ENCODE measurements around the gene TRIO. TPM values are rescaled to one million over a fixed set of nuclear protein-coding genes. Genes with fewer than 3 reads are reported as not detected.
A peak's percentile ranks its signal among the peaks of the same experiment; 100 is the strongest.

Gene TRIO
- polyA plus RNA-seq, 10 donors = 151 to 228 (median 197) TPM

DNA sequence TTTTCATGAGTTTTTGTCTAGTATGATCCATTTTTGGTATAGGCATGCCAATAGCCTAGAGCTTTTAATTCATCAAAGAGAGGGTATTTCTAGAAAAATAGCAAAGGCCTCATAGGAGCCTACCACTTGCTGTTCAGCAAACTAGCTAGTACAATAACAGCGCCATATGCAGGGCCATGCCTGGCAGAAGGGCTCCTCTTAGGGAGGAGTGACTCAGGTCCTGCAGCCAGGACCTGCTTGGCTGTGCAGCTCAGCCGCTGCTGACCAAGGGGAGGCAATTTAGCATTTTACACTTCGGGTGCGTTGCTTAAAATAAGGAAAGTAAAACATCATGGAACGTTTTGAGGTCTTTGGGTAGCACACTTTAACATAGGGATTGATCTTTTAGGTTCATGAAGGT is 100.6 kb downstream of the TRIO start:
- DNase-seq = no peak

DNA sequence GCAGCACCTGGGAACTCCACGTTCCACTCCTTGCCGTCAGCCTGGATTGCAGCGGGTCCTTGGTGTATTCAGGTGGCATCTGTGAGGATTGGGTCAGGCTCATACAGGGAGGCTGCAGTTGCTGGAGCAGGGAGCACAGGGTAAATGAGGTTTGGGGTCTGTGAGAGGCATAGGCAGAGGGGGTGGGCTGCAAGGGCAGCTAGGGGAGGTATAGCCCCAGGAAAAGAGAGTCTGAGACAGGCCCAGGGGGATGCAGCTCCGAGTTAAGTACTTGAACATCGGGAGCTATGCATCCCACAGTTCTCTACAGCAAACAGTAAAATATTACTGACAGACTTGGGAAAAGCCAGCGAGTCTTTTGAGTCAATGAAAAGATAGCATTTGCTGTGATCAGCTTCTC is 101.6 kb downstream of the TRIO start:
- DNase-seq = no peak

DNA sequence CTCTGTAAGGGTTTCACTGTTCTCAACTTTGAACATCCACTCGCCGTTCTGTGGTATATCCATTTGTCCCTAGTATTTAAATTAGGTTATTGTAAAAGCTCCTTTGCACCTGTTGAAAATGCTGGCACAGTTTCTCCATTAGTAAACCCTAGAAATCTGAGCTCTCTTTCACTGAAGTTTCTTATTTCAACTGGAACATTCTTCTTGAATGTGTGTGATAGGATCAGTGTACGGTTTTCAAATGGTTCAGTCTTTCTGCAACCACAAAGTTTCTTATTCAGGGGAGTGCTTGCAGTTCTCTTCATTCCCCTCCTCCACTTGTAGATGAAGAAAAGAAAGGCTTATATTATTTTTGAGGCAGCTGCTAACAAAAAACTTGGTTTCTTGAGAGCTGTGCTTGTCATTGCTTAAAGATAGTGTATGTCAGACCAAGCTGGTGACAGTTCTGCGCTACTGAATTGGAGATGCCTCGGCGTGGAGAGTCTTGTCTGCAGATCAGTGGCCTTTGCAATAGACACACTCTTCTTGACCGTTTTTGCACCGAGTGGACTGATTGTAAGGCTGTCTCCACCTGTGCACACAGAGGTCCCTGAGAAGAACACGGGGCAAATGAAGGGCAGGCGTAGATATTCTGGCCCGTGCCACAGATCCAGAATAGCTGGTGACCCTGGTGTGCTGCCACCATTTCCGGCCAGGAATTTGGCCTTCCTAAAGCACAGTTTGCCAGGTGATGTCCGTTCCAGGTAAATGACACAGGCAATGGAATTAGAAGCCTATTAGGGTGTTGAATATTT is 102.2 kb downstream of the TRIO start:
- DNase-seq = no peak

DNA sequence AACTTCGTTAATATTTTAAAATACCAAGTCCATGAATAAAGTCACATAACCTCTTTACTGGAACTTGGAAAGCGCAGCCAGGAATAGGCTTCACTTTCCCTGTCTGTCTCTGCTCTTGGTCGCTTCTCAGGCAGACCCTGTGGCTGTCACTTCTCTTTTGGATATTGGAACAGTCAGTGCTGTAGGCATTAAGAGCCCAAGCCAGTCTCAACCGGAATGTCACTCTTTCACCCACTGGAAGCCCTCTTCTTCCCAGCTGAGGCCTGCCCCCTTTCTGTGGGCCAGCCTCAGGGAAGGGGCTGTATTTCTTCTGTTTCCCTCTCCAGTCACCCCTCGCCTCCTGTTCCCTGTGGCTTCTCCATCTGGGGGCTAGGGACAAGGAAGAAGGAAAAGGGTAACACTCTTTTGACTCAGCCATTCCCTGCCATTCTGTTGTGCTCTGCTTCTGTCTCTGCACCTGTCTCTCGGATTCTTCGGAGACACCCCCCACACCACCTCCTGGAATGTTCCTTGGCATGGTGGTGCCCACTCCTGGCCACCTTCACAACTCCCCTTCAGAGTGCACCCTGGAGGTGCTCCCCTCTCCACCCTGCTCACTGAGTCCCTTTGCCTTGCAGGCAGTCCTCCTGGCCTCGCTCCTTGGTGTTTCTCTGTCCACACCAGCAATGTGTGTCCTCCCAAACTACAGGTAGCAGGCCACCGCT is 103.4 kb downstream of the TRIO start:
- DNase-seq = no peak

DNA sequence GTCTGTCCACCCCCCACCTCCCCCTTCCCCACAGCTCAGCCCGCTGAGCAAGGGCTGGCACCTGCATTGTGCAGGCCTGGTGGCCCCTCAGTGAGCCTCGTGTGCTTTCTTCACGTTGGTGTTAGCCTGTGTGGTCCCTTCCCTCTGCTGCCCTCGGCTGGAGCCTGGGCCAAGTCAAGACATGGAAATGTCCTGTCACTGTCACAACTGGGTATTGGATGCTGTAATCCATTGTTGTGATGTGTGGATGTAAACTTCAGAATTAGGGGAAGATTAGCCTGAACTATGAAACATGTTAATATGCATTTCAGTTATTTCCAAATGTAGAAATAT is 103.9 kb downstream of the TRIO start:
- DNase-seq = no peak

DNA sequence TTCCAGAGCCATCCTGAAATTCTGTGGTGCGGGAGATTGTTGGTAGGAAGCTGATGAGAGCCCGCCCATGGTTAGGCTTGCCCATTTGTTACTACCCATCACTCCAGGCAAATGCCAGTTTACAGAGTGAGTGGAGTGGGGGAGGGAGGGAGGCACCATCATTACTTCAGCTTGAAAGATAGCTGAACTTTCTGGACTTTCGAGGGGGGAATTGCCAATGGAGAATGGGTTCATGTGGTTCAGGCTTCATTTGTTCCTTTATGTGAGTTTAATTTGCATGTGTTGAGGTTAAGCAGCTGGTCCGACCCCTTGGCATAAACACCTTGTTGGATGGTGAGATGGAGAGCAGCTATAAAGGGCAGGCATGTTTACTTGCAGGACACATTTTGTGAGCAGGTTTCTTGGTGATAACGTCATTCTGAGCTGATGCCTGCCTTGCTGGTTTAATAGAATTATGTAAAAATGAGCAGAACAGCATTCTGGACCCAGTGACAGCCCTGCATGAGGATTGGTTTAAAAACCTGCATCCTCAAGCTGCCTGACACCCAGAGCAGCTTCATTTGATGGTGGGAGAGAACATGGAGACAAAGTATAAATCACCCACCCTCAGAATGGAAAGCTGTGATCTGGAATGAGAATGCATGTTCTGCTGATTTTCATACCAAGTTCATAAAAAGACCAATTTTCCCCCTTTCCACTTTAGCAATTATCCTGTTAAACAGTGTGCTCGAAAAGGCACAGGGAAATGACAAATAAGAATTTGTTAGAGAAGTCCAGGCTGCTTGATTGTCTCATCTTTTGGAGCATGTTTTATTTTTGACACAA is 106.3 kb downstream of the TRIO start:
- no peak for DNase-seq

DNA sequence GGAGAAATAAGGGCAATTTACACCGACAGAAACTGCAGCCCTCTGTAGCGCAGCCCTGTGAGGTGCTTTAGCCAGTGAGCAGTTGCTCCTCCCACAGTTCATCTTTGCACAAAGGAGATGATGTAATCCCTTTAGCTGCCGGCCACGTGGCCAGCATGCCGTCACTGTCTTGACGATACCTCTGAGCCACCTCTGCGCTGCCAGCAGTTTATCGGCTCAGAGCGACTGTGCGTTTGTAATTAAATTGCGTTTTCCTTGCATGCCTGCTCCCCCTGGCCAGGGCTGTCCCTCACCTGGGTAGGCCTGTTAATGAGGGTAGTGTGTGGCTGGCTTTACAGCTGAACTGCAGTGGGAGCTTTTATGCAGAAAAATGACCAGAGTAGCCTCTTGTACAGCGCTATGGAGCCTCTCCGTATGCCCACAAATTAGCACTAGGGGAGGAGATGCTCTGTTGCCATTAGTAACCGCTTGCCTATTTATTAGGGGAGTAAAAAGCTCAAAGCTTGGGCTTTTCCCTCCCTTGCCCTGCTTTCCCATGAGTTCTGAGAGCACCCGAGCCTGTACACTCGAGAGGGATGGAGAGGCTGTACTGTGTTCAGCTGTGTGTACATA is 107.0 kb downstream of the TRIO start:
- peak; percentile 78 to 93 (median 83) for DNase-seq

DNA sequence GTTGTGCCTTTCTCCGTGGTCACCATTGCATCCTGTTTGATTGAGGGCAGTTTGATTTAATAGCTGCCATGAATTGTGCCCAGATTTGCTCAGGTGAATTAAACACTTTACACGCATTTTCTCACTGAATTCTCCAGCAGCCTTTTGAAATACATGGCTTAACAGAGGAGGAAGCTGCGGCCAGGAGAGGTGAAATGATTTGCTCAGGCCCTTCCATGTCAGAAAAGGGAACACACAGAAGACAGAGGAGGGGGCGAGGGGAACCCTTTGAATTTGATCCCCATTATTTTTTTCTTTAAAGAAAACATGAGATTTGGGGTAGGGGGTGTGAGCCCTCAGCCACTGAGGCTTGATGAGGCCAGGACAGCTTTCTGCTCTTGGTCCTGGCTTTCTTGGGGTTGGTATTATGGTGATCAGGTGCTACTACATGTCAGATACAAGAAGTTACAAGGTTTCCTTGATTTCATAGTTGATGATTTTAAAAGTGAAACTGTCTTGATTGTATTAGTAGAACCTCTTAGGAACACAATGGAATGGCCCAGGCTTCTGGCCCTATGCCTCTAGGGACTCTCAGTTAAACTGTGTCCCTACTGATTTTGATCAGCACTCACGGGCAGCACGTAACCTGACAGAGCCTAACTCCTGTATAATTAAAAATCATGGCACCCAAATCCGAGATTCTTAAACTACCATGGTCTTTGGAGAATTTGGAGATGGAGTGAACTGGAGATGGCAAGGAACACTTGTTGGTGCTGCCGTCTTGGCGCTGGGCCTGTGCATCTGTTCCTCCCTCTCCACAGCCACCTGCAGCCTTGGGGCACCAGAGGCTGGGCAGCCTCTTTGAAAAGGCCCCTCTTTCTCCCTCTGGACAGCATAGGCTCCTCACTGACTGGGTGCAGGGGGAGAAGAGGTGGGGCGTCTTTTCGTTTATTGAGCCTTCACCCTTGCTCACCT is 107.9 kb downstream of the TRIO start:
- DNase-seq = no peak

DNA sequence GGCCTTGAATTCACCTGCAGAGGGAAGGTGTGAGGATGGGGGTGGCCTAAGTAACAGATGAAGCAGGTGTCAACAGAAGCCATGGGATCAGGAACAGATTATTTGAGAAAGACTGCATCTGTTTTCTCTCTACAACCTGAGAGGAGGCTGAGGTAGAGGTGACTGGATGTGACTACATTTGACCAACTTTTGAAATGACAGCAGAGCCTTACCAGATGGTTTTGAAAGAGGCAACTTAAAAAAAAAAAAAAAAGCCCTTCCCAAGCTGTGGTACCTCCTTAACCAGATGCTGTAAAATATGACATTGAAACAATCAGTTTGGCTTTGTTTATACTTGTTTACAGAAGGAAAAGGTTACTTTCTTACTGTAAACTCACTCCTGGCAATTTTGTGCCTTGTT is 108.6 kb downstream of the TRIO start:
- DNase-seq = no peak

DNA sequence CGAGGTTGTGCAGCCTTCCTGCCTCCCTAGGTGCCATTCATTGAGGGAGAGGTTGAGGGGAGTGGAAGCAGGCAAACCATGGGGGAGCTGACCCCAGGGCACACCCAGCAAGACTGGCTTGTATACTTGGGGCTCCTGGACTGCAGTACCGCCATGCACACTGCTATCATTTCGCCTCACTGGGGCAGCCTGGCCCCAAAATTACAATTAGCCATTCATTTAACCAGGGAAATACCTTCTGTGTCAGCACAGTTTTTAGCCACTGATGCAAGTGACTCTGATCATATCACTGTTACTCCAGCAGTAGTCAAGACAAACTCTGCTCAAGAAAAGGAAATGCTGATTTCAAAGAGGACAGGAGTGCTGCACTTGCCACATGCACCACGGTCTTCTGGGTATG is 109.7 kb downstream of the TRIO start:
- no peak for DNase-seq

DNA sequence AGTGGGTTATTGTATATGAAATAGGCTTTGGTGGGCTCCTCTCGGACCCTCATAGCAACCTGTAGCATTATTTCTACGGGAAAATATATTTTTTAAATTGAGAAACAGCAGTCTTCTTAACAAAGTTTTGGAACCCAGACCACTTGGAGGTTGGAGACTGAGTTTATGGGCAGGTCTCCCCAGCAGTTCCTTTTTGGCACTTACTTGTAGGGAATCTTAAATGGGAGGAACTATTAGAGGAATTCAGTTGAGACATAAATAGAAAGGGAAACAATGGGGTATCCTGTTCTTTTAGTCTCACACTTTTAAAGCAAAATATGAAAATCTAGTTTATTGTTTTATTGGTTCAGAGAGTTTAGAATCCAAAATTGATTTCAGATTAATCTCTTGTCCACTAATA is 111.5 kb downstream of the TRIO start:
- no peak for DNase-seq

DNA sequence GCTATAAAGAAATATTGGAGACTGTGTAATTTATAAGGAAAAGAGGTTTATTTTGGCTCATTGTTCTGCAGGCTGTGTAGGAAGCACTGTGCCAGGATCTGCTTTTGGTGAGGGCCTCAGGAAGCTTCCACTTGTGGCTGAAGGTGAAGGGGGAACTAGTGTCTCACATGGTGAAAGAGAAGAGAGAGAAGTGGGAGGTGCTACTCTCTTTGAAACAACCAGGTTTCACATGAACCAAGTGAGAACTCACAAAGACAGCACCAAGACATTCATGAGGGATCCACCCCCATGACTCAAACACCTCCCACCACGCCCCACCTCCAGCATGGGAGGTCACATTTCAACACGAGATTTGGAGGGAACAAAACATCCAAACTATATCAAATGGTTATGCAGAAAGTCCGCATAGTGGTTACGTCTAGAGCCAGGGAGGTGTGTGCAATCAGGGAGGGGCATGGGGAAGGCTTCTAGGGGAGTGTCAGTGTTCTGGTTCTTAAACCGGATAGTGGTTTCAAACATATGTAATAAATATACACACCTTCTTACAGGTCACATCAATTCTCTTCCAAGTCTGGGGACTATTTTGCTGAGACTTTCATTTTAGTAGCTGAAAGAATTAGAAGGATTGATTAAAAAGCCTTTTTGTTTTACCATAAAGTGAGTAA is 113.0 kb downstream of the TRIO start:
- DNase-seq = no peak

DNA sequence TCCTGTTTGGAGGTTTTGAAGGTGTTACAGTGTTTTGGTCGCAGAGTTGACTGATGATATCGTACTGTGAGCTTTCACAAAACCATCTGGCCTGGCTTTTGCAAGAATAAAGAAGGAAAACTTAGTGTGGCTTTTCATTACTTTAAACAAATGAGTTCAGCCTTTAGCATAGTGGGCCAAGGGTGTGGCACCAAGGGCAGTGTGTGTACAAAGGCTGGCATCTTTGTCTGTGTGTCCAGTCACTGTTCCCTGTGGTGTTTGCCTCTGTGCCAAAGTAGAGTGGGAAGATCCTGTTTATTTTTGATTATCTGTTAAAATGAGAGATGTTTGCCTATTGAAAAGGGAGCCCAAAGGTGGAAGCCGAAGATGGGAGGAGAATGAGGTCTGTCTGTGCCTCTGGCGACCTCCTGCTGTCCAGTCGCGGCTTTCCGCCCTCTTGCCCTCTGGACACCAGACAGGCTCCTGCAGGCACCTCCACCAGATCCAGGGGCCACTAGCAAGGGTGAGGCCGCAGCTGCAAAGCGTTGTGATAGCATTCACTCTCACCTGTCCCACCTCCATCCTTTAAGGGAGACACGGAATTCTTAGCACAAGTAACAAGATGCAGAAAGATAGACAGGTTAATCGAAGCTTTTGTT is 113.7 kb downstream of the TRIO start:
- no peak for DNase-seq

DNA sequence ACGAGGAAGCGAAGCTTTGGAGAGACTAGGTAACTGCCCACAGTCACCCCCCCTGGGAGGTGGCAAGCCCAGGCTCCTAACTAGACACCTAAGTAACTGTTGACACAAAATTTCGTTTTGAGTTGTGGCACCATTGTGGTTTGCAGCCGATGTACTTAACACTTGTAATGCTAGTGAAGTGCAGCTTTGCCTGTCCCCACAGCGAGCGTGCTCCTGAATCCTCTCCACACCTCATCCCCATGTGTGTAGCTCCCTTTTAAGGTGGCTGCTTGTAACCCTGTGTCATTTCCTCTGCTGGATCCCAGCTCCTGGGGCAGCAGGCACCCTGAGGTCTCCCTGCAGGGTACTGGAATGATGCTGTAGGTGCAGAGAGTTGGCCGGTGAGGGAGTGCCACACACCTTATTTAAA is 114.9 kb downstream of the TRIO start:
- DNase-seq = no peak

DNA sequence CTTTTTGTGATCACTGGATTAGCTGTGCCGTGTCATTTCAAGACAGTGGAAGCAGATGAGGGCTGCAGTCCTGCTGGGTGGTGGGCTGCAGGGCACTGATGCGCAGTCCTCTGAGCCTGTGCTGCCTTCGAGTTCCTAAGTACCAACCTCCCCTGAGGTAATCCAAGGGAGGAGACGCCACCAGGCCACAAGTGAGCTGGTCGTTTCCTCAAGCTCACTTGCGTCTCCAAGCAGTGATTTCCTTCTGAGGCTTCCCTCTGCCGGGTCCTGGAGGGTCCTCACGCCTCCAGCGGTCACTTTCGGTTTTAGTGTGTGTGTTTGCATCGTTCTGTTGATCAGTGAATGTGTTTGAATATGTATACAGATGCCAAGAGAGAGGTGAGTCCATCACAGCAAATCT is 115.7 kb downstream of the TRIO start:
- peak in 1 of 3 donors; percentile 55 for DNase-seq

DNA sequence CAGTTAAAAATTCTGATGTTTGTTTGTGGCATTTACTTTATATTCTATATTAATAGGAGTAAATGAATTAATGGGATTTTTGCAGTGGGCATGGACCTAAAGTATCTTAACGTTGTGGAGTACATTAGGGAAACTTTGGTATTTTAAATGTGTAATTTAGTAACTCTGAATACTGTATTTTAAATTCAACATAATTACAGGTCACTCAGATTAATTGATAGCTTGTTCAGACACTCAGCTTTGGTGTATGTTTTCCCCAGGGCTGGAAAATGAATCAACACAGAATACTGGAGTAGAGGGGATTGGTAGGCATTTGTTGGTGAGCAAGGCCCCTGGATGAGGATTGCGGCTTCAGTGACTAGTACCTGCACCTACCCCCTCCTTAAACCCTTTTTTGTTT is 117.5 kb downstream of the TRIO start:
- DNase-seq = no peak

DNA sequence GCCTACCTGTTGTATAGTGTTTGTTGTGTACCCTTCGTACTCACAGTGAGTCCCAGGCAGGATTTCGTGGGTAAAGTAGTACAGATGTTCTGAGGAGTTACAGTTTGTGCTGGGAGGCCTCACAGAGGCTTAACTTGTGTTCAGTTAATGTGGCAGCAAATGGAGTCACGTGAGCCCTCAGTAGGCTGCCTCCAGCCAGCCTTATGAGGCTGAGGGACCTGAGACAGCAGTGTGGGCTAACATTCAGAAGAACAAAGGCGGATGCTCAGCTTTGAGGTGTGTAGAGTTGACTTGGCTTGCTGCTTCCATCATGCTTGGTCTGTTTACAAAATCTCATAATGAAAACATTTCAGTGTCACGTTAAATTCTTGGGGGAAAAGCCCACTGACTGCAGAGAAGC is 118.1 kb downstream of the TRIO start:
- DNase-seq = no peak

DNA sequence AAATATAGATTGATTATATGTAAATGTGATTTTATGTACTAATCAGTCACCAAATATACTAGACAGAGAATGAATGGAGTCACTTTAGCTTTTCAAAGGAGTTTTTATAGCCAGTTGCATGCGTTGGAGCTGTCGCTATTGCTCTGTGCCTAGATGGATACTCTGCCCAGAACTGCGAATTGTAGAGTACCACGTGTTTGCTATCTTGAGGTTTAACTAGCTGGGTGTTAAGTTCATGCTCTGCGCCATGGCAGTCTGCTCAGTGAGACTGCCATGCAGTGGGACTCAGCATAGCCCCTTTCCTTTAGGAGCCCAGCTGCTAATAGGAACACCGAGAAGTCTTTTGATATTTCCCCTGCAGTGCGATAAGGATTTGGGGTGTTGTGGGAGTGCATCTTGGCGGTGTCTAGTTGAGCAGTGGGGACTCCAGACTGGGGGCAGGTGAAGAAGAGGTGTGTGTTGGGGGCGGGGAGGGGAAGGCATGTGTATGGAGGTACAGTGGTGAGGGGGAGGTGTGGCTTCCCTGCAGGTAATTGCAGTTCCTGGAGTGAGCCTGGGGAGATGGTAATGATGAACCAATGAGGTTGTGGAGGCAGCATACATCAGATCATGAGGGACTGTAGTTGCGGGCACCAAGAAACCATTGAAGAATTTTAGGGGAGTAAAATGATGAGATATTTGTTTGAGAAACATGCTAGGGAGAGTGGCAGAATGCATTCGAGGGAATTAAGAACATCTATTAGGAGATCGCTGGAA is 118.9 kb downstream of the TRIO start:
- DNase-seq = no peak

DNA sequence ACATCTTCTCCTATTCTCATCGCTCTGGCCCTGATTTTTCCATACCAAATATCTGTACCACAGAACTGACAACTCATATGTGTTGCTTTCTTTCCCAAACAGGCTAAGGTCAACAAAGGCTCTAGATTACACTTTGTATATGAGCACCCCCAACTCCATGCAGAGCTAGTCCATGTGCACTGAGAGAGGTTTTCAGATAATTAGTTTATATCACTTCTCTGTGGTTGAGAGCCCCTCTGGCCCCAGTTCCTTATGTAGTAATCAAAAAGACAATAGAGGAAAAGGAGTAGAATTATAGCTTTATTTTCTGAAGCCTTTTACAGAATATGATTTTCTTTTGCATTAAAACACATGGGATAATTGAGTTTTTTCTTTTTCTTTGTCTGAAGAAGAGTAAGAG is 120.0 kb downstream of the TRIO start:
- no peak for DNase-seq
